Ovary (tissue), 3 donors: ENCODE data around the gene MAD1L1.

Experiments
- CTCF ChIP-seq, 3 donors: fragments of 450-650 bp in 2 of 3; fragments of 200-600 bp in 1 of 3; IDR thresholded peaks; one replicate each; pipeline versions ENCODE4 v1.5.1 to v1.8.0; 2016 to 2022; ENCODE audit warnings: antibody characterized with exemption in 3 of 3, mild to moderate bottlenecking in 1 of 3
- EP300 ChIP-seq: sonication (generic); formaldehyde crosslinking; IDR thresholded peaks from one replicate; pipeline ENCODE4 v1.6.1; 2017; ENCODE audit warnings: antibody characterized with exemption
- donor health status: DM: no; HTN: no; CAD: no.

GRCh38 chr7:1804310-1804709 lies 428.4 kb downstream of the MAD1L1 start:
- no peak for TF ChIP-seq CTCF (IDR thresholded peaks at IDR 0.05)
- TF ChIP-seq EP300 = no peak
